Fibroblast of skin of abdomen (primary cell): ENCODE results near the gene RAB27B.

Experiments used
- DNase-seq: peaks from one replicate; pipeline ENCODE4 v3.0.0-alpha.2; 2013

RAB27B gene

GRCh38 chr18:54914816-54915215 lies 86.5 kb downstream of the RAB27B start:
- DNase-seq, result no peak

GRCh38 chr18:54916507-54916906 lies 88.2 kb downstream of the RAB27B start:
- DNase-seq, result no peak

DNA sequence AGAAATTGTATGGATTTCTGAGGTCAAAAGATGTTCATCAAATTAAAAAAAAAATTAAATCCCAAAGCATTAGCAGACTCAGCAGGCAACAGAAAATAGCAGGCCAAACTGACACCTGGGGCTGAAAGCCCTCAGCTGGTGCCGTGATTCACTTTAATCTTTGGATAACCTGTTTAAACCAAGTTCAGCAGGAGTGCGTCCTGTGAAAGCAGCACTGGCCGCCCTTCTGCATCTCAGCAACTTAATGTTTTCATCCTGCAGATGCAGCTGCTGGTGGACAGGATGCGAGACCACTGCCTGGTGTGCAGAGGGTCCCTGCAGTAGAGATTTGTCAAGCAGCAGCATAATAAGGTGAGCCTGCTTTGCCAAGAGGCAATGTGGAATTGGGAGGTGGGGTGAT lies 89.8 kb downstream of the RAB27B start:
- DNase-seq, result no peak

DNA sequence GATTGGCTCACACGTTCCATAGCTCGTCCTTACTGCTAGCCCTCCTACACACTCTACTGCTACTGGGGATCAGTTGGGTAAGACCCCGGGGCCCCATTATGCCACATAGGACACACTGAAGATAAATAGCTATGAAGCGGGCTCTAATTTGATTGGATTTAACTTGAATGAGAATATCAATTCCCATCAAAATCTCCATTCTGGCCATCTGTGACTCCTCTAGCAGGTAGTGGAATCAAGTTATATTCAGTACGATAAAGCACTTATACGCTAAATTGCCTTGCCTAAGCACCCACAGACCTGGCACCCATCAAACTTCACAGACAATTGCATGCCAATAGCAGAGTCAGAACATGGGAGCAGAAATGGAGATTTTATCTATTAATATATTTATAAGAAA lies 91.1 kb downstream of the RAB27B start:
- no peak for DNase-seq

GRCh38 chr18:54923339-54923956 lies 95.2 kb downstream of the RAB27B start:
- DNase-seq, result no peak

DNA sequence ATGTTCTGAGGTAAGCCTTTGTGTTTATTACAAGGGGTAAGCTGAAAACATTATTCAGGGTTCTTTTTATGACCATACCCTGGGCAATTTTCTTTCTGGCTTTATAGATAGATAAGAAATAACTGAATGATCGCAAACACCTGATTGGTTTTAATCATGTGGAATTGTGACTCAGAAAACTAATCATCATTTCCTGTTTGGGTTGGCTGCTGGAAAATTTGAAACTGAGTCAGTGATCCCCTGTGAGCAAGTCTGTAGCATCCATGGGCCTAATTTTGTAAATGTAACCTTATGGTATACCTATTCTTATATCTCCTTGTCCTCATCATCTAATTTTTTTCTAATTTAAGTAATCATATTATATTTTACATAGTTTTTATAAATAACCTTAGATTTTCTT lies 96.7 kb downstream of the RAB27B start:
- no peak for DNase-seq

DNA sequence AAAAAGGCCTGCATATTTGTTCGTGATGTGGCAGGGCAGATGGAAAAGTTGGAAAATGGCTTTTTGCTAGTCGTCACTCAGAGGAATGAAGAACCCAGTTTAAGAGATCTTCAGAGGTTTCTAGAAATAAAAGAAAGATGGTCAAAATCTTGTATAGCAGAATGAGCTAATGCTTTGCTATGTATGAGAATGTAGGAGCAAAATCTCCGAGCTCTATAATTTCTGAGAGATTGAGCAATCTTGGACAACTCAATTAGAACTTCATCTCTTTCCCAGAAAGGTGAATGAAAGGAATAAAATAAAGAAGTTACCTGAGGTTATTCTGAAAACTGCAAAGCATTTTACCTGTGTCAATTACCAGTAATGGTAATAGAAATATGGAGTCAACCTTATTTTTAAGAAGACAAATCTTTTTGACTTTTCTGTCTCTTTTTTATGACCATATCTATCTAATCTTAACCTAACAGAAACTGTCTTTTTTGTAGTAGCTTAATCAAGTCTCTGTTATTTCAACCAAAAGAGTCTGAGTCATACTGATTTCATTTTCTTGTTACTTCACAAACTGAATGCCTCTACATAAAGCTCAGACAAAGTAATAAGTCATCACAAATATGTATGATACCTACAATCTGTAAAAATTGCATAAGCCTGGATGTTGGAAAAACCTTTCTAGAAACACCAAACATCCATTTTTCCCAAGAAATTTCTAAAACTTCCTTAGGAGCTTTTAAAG lies 98.5 kb downstream of the RAB27B start:
- peak; percentile 51 for DNase-seq

DNA sequence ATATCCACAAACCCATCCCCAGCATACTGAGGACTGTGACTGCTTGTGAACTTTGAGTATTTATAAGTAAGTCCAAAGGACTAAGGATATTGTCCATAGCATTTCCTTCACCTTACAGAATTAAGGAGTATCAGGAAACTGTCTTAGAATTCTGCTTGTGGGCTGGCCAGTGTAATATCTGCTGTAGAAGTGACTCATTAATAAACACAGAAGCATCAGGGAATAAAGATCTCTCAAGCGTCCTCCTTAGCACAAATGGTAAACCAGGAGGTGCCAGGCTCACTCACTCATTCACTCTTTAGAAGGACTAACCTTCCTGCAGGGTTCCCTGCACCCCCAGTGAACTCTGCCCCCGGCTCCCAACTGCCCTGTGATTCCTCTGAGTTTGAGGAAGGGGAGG lies 100.0 kb downstream of the RAB27B start:
- peak; percentile 2 for DNase-seq

- DNase-seq, result no peak
Measured at GRCh38 chr18:54931152-54931551, 102.9 kb downstream of the RAB27B start.

DNA sequence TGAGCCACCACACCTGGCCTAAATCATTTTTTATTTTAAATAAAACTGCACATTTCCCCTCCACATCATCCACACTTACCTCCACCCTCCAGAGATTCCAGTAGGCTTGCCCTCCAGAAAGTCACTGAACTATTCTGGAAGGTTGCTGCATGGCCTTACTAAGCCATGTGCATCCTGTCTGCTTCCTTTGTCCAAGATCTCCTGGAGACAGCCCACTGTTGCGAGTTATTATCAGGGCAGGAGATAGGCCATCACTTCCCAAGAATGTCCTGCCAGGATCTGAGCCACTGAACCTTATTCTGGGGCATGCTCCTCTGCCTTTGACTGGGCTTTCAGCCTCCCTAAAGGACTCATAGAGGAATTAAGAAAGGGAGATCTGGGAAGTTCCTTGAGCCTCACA lies 104.2 kb downstream of the RAB27B start:
- DNase-seq, result no peak

DNA sequence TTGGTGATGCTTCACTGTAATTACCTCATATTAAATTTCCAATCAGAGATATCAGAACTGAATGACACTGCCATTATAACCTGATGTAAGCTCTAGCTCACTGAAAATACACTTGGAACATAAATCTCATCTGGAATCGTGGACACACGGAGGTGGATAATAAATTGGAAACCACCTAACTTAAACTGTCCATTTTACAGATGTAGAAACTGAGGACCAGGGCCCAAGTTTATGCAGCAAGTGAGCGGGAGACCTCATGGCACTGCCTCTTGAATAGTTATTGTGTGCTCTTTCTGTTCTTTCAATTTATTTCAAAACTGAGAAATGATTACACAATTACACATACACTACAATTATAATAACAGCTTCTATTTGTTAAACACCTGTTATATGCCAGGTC lies 110.2 kb downstream of the RAB27B start:
- DNase-seq, result no peak

DNA sequence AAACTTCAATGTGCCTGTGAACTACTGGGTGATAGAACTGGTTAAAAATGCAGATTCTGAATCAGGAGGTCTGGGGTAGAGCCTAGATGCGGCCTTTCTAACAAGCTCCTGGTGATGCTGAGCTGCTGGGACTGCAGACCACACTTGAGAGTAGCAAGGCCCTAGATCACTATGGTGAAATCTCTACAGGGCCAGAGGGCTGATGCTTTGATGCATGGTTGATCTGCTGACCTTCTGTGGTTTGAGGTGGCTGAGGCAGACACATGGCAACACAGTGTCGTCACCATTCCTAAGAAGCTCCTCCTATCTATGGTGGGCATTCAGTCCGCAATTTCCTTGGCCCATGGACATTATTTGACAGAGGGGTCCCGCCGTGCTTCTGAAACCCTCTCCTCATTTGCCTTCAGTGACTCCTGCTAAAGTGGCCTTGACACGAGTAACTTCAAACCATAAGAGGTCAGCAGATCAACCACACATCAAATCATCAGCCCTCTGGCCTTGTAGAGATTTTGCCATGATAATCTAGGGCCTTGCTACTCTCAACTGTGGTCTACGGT lies 111.2 kb downstream of the RAB27B start:
- DNase-seq, result no peak

DNA sequence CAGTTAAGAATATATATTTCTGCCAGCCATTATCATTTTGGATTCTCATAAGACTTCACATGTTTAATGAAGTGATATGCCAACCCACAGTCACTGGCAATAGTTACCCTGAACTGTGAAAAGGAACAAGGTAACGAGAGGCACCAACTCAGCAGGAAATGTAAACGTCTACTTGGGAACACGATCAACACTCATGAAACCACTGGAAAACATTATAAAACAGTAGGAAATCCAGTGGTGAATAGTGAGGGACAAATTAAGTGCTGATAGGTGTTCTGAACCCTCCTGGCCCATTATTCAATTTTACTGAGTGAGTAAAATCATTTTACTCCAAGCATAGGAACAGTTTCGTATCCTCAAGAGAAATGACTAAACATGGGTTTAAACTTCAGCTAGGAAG lies 113.9 kb downstream of the RAB27B start:
- DNase-seq, result no peak

- DNase-seq, result no peak
Measured at GRCh38 chr18:54942569-54942968, 114.3 kb downstream of the RAB27B start.
